Cardiac muscle cell (in vitro differentiated cells and primary cell): ENCODE data around the gene ATP6V0E1. TPM values are rescaled to one million over a fixed set of nuclear protein-coding genes. Genes with fewer than 3 reads are reported as not detected.
A peak's percentile ranks its signal among the peaks of the same experiment; 100 is the strongest.

Experiments
- DNase-seq, 2 donors: peaks; one replicate each; pipeline versions ENCODE4 v3.0.0 to v3.0.0-alpha.2; 2010 to 2017; ENCODE audit warnings: low read depth in 1 of 2, low spot score in 1 of 2
- H3K27ac ChIP-seq: fragments of 200-600 bp; sonication (generic); 2 replicates; pipeline ENCODE4 v1.5.1; 2016
- H3K27me3 ChIP-seq: fragments of 200-600 bp; sonication (generic); 2 replicates; pipeline ENCODE4 v1.6.0; 2016; ENCODE audit warnings: control low read depth
- H3K36me3 ChIP-seq: fragments of 200-600 bp; sonication (generic); 2 replicates; pipeline ENCODE4 v1.5.1; 2016; ENCODE audit warnings: control low read depth
- H3K4me1 ChIP-seq: fragments of 200-600 bp; sonication (generic); 2 replicates; pipeline ENCODE4 v1.8.1; 2017; ENCODE audit warnings: low read depth, mild to moderate bottlenecking, mixed run types
- H3K4me3 ChIP-seq: fragments of 200-600 bp; sonication (generic); 2 replicates; pipeline ENCODE4 v1.5.1; 2016; ENCODE audit warnings: mild to moderate bottlenecking
- H3K9me3 ChIP-seq: fragments of 200-600 bp; sonication (generic); 2 replicates; pipeline ENCODE4 v1.5.1; 2017; ENCODE audit warnings: low read depth, mild to moderate bottlenecking, control low read depth
- polyA plus RNA-seq: library from polyadenylated mRNA; unstranded; fragments of >200 nt; fragmentation: Nextera tagmentation; extraction: Ambion mirVana; gene quantifications from 2 replicates; pipeline ENCODE4 v1.2.1, GENCODE V29; 2016
- total RNA-seq: library from RNA; depleted of rRNA; stranded (reverse); fragments of >200 nt; gene quantifications from 2 replicates; pipeline ENCODE4 v1.2.3, GENCODE V29; 2016
- TF ChIP-seq, protein P1 (sequence below): IDR thresholded peaks from 2 replicates; pipeline ENCODE4 v1.5.1; 2012; ENCODE audit warnings: low read depth, mild to moderate bottlenecking, low read length

ATP6V0E1 gene
- total and polyA plus RNA-seq, 2 experiments from 2014 or later, result 52.2 to 301 TPM

DNA sequence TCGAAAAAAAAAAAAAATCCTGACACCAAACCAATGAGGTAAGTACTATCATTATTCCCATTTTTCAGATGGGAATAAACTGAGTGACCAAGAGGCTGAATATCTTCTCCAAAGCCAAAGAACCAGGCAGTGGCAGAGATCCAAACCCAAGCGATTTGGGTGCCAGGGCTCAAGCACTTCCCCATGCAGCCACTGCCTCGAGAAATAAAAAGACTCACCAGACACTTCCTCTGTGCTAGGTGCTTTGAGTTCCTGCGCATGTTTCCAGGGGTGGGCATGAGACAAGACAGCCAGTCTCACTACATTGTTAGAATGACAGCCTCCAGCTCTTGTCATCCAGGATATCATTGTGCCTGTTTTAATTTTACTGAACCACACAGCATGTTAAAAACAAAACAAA lies 26.6 kb upstream of the ATP6V0E1 start:
- no peak for DNase-seq
- Histone ChIP-seq H3K4me1 (peaks cover 3% of the 10 kb centered on the region), H3K9me3 (no peaks in the 10 kb centered on the region), H3K27ac (no peak overlapping the region), H3K36me3 (peaks cover under 1% of the 10 kb centered on the region), H3K27me3 (no peaks in the 10 kb centered on the region), H3K4me3 (no peak overlapping the region)
- TF ChIP-seq, protein P1, sequence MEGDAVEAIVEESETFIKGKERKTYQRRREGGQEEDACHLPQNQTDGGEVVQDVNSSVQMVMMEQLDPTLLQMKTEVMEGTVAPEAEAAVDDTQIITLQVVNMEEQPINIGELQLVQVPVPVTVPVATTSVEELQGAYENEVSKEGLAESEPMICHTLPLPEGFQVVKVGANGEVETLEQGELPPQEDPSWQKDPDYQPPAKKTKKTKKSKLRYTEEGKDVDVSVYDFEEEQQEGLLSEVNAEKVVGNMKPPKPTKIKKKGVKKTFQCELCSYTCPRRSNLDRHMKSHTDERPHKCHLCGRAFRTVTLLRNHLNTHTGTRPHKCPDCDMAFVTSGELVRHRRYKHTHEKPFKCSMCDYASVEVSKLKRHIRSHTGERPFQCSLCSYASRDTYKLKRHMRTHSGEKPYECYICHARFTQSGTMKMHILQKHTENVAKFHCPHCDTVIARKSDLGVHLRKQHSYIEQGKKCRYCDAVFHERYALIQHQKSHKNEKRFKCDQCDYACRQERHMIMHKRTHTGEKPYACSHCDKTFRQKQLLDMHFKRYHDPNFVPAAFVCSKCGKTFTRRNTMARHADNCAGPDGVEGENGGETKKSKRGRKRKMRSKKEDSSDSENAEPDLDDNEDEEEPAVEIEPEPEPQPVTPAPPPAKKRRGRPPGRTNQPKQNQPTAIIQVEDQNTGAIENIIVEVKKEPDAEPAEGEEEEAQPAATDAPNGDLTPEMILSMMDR, result no peak

DNA sequence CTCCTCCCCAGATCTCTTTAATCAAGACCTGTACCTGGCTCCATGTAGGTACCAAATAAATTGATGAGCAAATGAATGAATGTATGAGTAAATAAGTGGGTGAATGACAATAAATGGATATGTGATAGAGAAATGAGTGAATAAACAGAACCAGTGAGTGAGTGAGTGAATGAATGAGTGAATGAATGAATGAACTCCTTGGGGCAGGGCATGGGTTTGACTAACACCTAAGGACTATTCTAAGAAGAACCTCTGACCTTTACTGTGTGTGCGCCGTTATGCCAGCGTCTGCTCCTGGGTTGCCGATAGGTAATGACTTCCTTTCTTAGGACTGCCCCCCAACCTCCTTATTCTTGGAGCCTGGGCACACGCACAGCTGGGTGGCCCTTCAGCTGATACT lies 26.1 kb upstream of the ATP6V0E1 start:
- peaks cover 2% of the 10 kb centered on the region for H3K36me3 ChIP-seq
- H3K9me3 ChIP-seq, result no peaks in the 10 kb centered on the region
- no peak overlapping the region for H3K4me3 ChIP-seq
- H3K27ac ChIP-seq, result no peak overlapping the region
- no peak for DNase-seq
- no peaks in the 10 kb centered on the region for H3K27me3 ChIP-seq
- H3K4me1 ChIP-seq, result peaks cover 3% of the 10 kb centered on the region
- TF ChIP-seq, protein P1, result no peak

DNA sequence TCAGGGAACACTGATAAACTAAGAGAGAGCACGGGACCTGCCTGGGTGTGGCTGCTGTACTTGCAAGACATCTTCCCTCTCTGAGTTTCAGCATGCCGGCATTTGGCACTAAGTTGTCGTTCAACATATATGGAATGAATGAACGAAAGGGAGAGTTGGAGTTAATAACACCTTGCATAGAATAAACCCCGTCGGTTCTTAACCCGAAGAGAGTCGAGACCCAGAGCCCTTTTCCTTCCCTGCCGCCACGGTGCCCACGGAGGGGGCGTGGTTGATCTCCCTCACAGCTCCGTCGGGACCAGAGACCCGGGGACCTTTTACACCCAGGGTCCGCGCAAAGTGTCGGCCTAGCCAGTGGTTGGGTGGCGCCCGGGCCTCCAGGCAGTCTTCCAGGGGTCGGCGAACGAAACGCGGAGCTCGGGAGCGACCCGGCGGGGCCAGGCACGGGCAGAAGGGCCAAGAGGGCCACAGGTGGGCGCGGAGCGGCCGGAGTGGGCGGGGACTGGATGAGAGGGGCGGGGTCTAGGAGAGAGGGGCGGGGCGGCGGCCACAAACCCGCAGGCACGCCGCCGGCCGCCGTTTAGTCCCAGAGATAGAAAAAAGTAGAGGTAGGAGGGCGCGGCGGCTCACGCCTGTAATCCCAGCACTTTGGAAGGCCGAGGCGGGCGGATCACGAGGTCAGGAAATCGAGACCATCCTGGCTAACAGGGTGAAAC lies 25.1 kb upstream of the ATP6V0E1 start:
- H3K4me3 ChIP-seq, result peak overlapping the region; percentile 70
- H3K27ac ChIP-seq, result peak overlapping the region; percentile 49
- DNase-seq, result peak; percentile 73 to 74
- H3K27me3 ChIP-seq, result no peaks in the 10 kb centered on the region
- H3K4me1 ChIP-seq, result peaks cover 3% of the 10 kb centered on the region
- no peaks in the 10 kb centered on the region for H3K9me3 ChIP-seq
- H3K36me3 ChIP-seq, result peaks cover 2% of the 10 kb centered on the region
- TF ChIP-seq, protein P1, result no peak

DNA sequence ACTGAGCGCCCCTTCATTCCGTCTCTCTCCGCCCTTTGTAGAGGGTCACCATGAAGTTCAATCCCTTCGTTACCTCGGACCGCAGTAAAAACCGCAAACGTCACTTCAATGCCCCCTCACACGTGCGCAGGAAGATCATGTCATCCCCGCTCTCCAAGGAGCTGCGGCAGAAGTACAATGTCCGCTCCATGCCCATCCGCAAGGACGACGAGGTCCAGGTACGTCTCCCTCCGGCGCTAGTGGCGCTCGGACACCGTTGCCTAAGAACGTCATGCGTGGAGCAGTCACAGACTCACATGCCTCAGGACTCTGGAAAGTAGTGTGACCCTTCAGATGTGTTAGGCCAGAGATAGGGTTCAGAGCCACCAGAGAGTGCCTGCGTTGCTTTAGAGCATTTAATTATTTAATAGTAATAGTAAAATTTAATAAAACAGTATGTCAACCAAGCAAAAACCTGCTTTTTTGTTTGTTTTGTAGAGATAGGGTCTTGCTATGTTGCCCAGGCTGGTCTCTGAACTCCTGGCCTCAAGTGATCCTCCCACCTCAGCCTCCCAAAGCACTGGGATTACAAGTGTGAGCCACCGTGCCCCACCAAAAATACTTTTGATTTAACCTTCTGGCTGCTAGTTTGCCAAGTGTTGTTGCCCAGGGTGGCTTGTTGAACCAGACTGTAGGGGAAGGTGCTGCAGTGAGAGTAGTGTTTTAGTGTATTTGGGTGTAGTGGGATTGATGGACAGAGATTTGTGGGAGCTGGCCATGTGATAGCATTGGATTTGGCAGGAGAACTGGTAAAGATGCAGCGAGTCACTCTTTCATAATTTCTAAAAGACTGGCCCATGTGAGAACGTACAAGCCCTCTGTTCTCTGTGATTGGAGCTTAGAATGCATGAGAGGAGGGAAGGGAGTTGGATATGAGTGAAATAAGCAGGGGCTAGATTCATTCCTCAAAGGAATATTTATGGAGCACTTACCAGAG lies 23.5 kb upstream of the ATP6V0E1 start:
- Histone ChIP-seq H3K9me3 (no peaks in the 10 kb centered on the region), H3K36me3 (peaks cover 2% of the 10 kb centered on the region), H3K4me1 (peaks cover 3% of the 10 kb centered on the region), H3K27me3 (no peaks in the 10 kb centered on the region), H3K27ac (peak overlapping the region; percentile 65), H3K4me3 (peak overlapping the region; percentile 70)
- TF ChIP-seq, protein P1, result no peak
- DNase-seq, result no peak

DNA sequence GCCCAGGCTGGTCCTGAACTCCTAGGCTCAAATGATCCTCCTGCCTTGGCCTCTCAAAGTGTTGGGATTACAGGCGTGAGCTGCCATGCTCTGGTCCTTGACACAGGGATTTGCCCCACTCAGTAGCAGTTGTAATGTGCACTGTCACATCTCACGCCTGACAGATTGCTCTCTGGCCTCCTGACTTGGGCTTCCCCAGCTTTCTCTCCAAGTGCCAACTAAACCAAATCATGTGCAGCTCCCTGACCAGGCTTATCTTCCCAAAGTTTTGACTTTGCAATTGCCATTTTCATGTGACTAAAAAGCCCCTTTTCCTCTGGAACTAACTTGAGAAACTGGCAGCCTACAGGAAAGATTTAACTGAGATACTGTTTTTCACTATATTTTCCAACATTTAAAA lies 13.7 kb upstream of the ATP6V0E1 start:
- H3K4me3 ChIP-seq, result no peak overlapping the region
- no peak for DNase-seq
- TF ChIP-seq, protein P1, result no peak
- H3K27me3 ChIP-seq, result no peaks in the 10 kb centered on the region
- H3K27ac ChIP-seq, result no peak overlapping the region
- H3K36me3 ChIP-seq, result peaks cover 4% of the 10 kb centered on the region
- H3K4me1 ChIP-seq, result no peaks in the 10 kb centered on the region
- no peaks in the 10 kb centered on the region for H3K9me3 ChIP-seq
